ENCODE measurements around the gene CDKL2. TPM values are rescaled to one million over a fixed set of nuclear protein-coding genes. Genes with fewer than 3 reads are reported as not detected.

Gene CDKL2
- total and polyA plus RNA-seq, 5 donors: 0.43 to 1.5 (median 1.2) TPM

GRCh38 chr4:75605928-75606327, 24.4 kb downstream of the CDKL2 start:
- ATAC-seq (no peak), DNase-seq (no peak)
- no peaks in the 10 kb centered on the region for H3K27me3 ChIP-seq (ENCODE audit: control insufficient read depth, insufficient read depth)
- no peaks in the 10 kb centered on the region for H3K9me3 ChIP-seq (ENCODE audit: control insufficient read depth, low read length)
- 92% methylated on average over 4 of the region's 4 CpGs for WGBS
- intact Hi-C loops (cut with DNase I): no loop called here
- H3K4me1 ChIP-seq (ENCODE audit: control insufficient read depth, insufficient read depth, low read length): no peaks in the 10 kb centered on the region
- no peak overlapping the region for H3K27ac ChIP-seq (ENCODE audit: low read length)
- no peak overlapping the region for H3K4me3 ChIP-seq (ENCODE audit: low read length)

- intact Hi-C loops (cut with DNase I): no loop called here
- no peak overlapping the region for H3K4me3 ChIP-seq (ENCODE audit: low read length)
- H3K27ac ChIP-seq (ENCODE audit: low read length): no peak overlapping the region
- ATAC-seq (peak; percentile 47 to 51), DNase-seq (peak in 1 of 3 donors; percentile 13)
- no peaks in the 10 kb centered on the region for H3K9me3 ChIP-seq (ENCODE audit: control insufficient read depth, low read length)
- WGBS: 69% methylated on average over 4 of the region's 4 CpGs
- H3K27me3 ChIP-seq (ENCODE audit: control insufficient read depth, insufficient read depth): no peaks in the 10 kb centered on the region
- H3K4me1 ChIP-seq (ENCODE audit: control insufficient read depth, insufficient read depth, low read length): no peaks in the 10 kb centered on the region
Measured at GRCh38 chr4:75599647-75600046, 30.7 kb downstream of the CDKL2 start.

- H3K27ac ChIP-seq (ENCODE audit: low read length): no peak overlapping the region
- 71% methylated on average over 3 of the region's 3 CpGs for WGBS
- H3K27me3 ChIP-seq (ENCODE audit: control insufficient read depth, insufficient read depth): no peaks in the 10 kb centered on the region
- ATAC-seq: no peak
- no peak overlapping the region for H3K4me3 ChIP-seq (ENCODE audit: low read length)
- no peaks in the 10 kb centered on the region for H3K9me3 ChIP-seq (ENCODE audit: control insufficient read depth, low read length)
- DNase-seq: no peak
- intact Hi-C loops (cut with DNase I): no loop called here
- no peaks in the 10 kb centered on the region for H3K4me1 ChIP-seq (ENCODE audit: control insufficient read depth, insufficient read depth, low read length)
Measured at GRCh38 chr4:75598390-75598789, 31.9 kb downstream of the CDKL2 start.

GRCh38 chr4:75596061-75596460, 34.3 kb downstream of the CDKL2 start:
- Histone ChIP-seq H3K4me3 (ENCODE audit: low read length) (no peak overlapping the region), H3K4me1 (ENCODE audit: control insufficient read depth, insufficient read depth, low read length) (no peaks in the 10 kb centered on the region), H3K27me3 (ENCODE audit: control insufficient read depth, insufficient read depth) (no peaks in the 10 kb centered on the region), H3K27ac (ENCODE audit: low read length) (no peak overlapping the region), H3K9me3 (ENCODE audit: control insufficient read depth, low read length) (no peaks in the 10 kb centered on the region)
- intact Hi-C loops (cut with DNase I): no loop called here
- WGBS: 72% methylated on average over 3 of the region's 3 CpGs
- ATAC-seq (no peak), DNase-seq (no peak)

GRCh38 chr4:75593393-75593792, 36.9 kb downstream of the CDKL2 start:
- 83% methylated on average over 1 of the region's 1 CpG for WGBS

GRCh38 chr4:75584067-75584466, 46.3 kb downstream of the CDKL2 start:
- WGBS: 62% methylated on average over 2 of the region's 2 CpGs
- no peak for ATAC-seq
- H3K27me3 ChIP-seq (ENCODE audit: control insufficient read depth, insufficient read depth): no peaks in the 10 kb centered on the region
- no peak overlapping the region for H3K4me3 ChIP-seq (ENCODE audit: low read length)
- no peak overlapping the region for H3K27ac ChIP-seq (ENCODE audit: low read length)
- H3K4me1 ChIP-seq (ENCODE audit: control insufficient read depth, insufficient read depth, low read length): peaks cover 2% of the 10 kb centered on the region
- intact Hi-C loops (cut with DNase I): no loop called here
- DNase-seq: no peak
- H3K9me3 ChIP-seq (ENCODE audit: control insufficient read depth, low read length): no peaks in the 10 kb centered on the region

More at GRCh38 chr4:75593393-75593792, 36.9 kb downstream of the CDKL2 start:
- ATAC-seq: no peak
- no peaks in the 10 kb centered on the region for H3K9me3 ChIP-seq (ENCODE audit: control insufficient read depth, low read length)
- no peak overlapping the region for H3K27ac ChIP-seq (ENCODE audit: low read length)
- no peak overlapping the region for H3K4me3 ChIP-seq (ENCODE audit: low read length)
- no peak for DNase-seq
- no peaks in the 10 kb centered on the region for H3K4me1 ChIP-seq (ENCODE audit: control insufficient read depth, insufficient read depth, low read length)
- intact Hi-C loops (cut with DNase I): no loop called here
- H3K27me3 ChIP-seq (ENCODE audit: control insufficient read depth, insufficient read depth): no peaks in the 10 kb centered on the region

DNA sequence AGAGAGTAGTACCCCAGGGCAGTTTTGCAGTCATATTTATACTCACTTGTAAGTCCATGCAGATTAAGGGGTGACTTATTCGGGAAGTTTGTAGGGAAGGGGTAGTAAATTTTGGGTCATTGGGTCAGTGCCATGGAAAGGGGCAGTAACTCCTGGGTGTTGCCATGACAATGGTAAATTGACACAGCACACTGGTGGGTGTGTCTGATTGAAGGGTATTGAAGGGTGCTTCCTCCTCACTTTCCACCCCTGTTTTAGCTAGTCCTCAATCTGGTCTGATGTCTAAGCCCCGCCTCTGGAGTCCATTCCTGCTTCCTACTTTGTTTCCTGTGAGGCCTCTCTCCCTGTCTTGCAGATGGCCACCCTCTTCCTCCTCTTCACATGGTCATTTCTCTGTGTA, 62.6 kb downstream of the CDKL2 start:
- Histone ChIP-seq H3K27me3 (ENCODE audit: control insufficient read depth, insufficient read depth) (no peaks in the 10 kb centered on the region), H3K9me3 (ENCODE audit: control insufficient read depth, low read length) (no peaks in the 10 kb centered on the region), H3K4me1 (ENCODE audit: control insufficient read depth, insufficient read depth, low read length) (no peaks in the 10 kb centered on the region), H3K4me3 (ENCODE audit: low read length) (no peak overlapping the region), H3K27ac (ENCODE audit: low read length) (no peak overlapping the region)
- no peak for ATAC-seq
- no peak for DNase-seq
- 80% methylated on average over 2 of the region's 2 CpGs for WGBS
- intact Hi-C loops (cut with DNase I): no loop called here

GRCh38 chr4:75566911-75567310, 63.4 kb downstream of the CDKL2 start:
- no peaks in the 10 kb centered on the region for H3K4me1 ChIP-seq (ENCODE audit: control insufficient read depth, insufficient read depth, low read length)
- ATAC-seq (no peak), DNase-seq (no peak)
- intact Hi-C loops (cut with DNase I): no loop called here
- no peaks in the 10 kb centered on the region for H3K9me3 ChIP-seq (ENCODE audit: control insufficient read depth, low read length)
- no peak overlapping the region for H3K27ac ChIP-seq (ENCODE audit: low read length)
- H3K27me3 ChIP-seq (ENCODE audit: control insufficient read depth, insufficient read depth): no peaks in the 10 kb centered on the region
- 74% methylated on average over 1 of the region's 1 CpG for WGBS
- no peak overlapping the region for H3K4me3 ChIP-seq (ENCODE audit: low read length)

DNA sequence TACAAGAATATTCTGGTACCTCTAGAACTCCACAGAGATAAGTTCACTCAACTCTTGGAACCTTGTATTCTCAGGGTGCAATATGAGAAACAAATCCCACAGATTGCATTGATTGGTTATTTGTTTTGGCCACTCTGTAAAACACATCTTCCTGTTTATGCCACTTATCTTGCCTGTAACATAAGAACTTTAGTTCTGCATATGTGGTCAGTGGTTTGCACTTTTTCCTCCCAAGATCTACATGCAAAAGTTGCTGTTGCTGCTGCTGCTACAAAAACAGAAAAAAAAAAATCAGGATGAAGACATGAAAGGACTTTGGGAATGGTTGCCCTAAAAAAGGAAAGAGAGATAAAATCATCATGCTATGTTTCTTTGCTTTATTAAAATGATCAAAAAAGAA, 64.8 kb downstream of the CDKL2 start:
- Histone ChIP-seq H3K9me3 (ENCODE audit: control insufficient read depth, low read length) (no peaks in the 10 kb centered on the region), H3K4me1 (ENCODE audit: control insufficient read depth, insufficient read depth, low read length) (no peaks in the 10 kb centered on the region), H3K27me3 (ENCODE audit: control insufficient read depth, insufficient read depth) (no peaks in the 10 kb centered on the region), H3K27ac (ENCODE audit: low read length) (no peak overlapping the region), H3K4me3 (ENCODE audit: low read length) (no peak overlapping the region)
- ATAC-seq (no peak), DNase-seq (no peak)
- intact Hi-C loops (cut with DNase I): no loop called here

GRCh38 chr4:75564023-75564422, 66.3 kb downstream of the CDKL2 start:
- intact Hi-C loops (cut with DNase I): no loop called here
- WGBS: 81% methylated on average over 11 of the region's 11 CpGs
- Histone ChIP-seq H3K4me1 (ENCODE audit: control insufficient read depth, insufficient read depth, low read length) (no peaks in the 10 kb centered on the region), H3K27ac (ENCODE audit: low read length) (no peak overlapping the region), H3K9me3 (ENCODE audit: control insufficient read depth, low read length) (no peaks in the 10 kb centered on the region), H3K27me3 (ENCODE audit: control insufficient read depth, insufficient read depth) (no peaks in the 10 kb centered on the region), H3K4me3 (ENCODE audit: low read length) (no peak overlapping the region)
- no peak for DNase-seq
- no peak for ATAC-seq

GRCh38 chr4:75561789-75562188, 68.5 kb downstream of the CDKL2 start:
- no peak for DNase-seq
- intact Hi-C loops (cut with DNase I): no loop called here
- 69% methylated on average over 8 of the region's 8 CpGs for WGBS

DNA sequence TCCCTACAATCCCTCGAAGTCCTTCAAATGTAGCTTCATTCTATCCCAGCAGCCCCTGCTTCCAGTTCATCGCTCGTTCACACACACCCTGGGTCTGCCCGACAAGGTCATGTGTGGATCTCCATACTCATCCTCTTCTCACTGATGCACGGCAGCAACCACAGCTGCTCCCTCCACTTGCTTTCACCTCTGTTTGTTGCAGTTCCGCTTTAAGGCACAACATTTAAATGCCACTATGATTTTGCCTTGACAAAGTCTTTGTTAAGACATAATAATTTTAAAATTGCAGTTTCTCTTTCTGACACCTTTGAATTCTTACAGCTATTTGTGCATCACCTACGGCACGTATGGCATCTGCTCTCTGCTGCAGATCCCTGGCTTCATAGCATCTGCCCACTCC, 72.6 kb downstream of the CDKL2 start:
- Histone ChIP-seq H3K27ac (ENCODE audit: low read length) (no peak overlapping the region), H3K9me3 (ENCODE audit: control insufficient read depth, low read length) (no peaks in the 10 kb centered on the region), H3K4me3 (ENCODE audit: low read length) (no peak overlapping the region), H3K27me3 (ENCODE audit: control insufficient read depth, insufficient read depth) (no peaks in the 10 kb centered on the region), H3K4me1 (ENCODE audit: control insufficient read depth, insufficient read depth, low read length) (no peaks in the 10 kb centered on the region)
- intact Hi-C loops (cut with DNase I): no loop called here
- DNase-seq (no peak), ATAC-seq (no peak)
- WGBS: 83% methylated on average over 8 of the region's 8 CpGs

More at GRCh38 chr4:75561789-75562188, 68.5 kb downstream of the CDKL2 start:
- no peak overlapping the region for H3K4me3 ChIP-seq (ENCODE audit: low read length)
- no peaks in the 10 kb centered on the region for H3K27me3 ChIP-seq (ENCODE audit: control insufficient read depth, insufficient read depth)
- H3K4me1 ChIP-seq (ENCODE audit: control insufficient read depth, insufficient read depth, low read length): no peaks in the 10 kb centered on the region
- H3K9me3 ChIP-seq (ENCODE audit: control insufficient read depth, low read length): no peaks in the 10 kb centered on the region
- H3K27ac ChIP-seq (ENCODE audit: low read length): no peak overlapping the region
- no peak for ATAC-seq

Measured in right cardiac atrium (tissue), 5 donors.